CD14-positive monocyte (primary cell): ENCODE data around the gene TAF10. TPM values are rescaled to one million over a fixed set of nuclear protein-coding genes. Genes with fewer than 3 reads are reported as not detected.

Source experiments
- DNase-seq, 3 donors: peaks; one replicate each; pipeline ENCODE4 v3.0.0-alpha.2; 2011 to 2022
- H2AFZ ChIP-seq: 2 replicates; pipeline ENCODE4 v1.6.0; 2012; ENCODE audit warnings: mild to moderate bottlenecking, low read depth, low read length, inconsistent platforms; ENCODE audit not compliant: insufficient read depth, poor library complexity, severe bottlenecking
- H3K27ac ChIP-seq, 2 donors: 1 replicate in 1 of 2; 2 replicates in 1 of 2; pipeline ENCODE4 v1.5.1; 2012 to 2013; ENCODE audit warnings: low read length in 2 of 2, control low read depth in 1 of 2, inconsistent platforms in 1 of 2, low read depth in 1 of 2, mild to moderate bottlenecking in 1 of 2
- H3K27me3 ChIP-seq, 2 donors: one replicate each; pipeline versions ENCODE4 v1.6.0 to v1.6.1; 2011 to 2013; ENCODE audit warnings: low read length in 2 of 2; ENCODE audit not compliant: control insufficient read depth in 2 of 2, insufficient read depth in 2 of 2
- H3K36me3 ChIP-seq, 2 donors: replicated peaks in 1 of 2; 1 replicate in 1 of 2; 2 replicates in 1 of 2; pipeline versions ENCODE4 v1.5.1 to v1.6.1; 2012 to 2013; ENCODE audit warnings: low read length in 2 of 2, control low read depth in 1 of 2, inconsistent platforms in 1 of 2, mild to moderate bottlenecking in 1 of 2; ENCODE audit not compliant: insufficient read depth in 2 of 2, control insufficient read depth in 1 of 2
- H3K4me1 ChIP-seq, 2 donors: 1 replicate in 1 of 2; 2 replicates in 1 of 2; pipeline versions ENCODE4 v1.5.1 to v1.6.1; 2012 to 2013; ENCODE audit warnings: low read length in 2 of 2, control low read depth in 1 of 2, inconsistent platforms in 1 of 2, mild to moderate bottlenecking in 1 of 2, moderate library complexity in 1 of 2; ENCODE audit not compliant: insufficient read depth in 2 of 2, control insufficient read depth in 1 of 2
- H3K4me2 ChIP-seq: replicated peaks from 2 replicates; pipeline ENCODE3; 2012; ENCODE audit warnings: low read length, moderate library complexity, mild to moderate bottlenecking; ENCODE audit not compliant: poor library complexity, severe bottlenecking; ENCODE audit errors: extremely low read depth
- H3K4me3 ChIP-seq, 3 experiments: fragments of 200-600 bp in 1 of 3; sonication (generic) in 1 of 3; replicated peaks in 1 of 3; 1 replicate in 2 of 3; 2 replicates in 1 of 3; pipeline ENCODE4 v1.5.1; 2011 to 2013; ENCODE audit warnings: low read length in 3 of 3, mild to moderate bottlenecking in 3 of 3, control low read depth in 2 of 3, low read depth in 2 of 3, inconsistent platforms in 1 of 3, moderate library complexity in 1 of 3
- H3K79me2 ChIP-seq: 2 replicates; pipeline ENCODE4 v1.6.0; 2012; ENCODE audit warnings: mild to moderate bottlenecking, control low read depth, inconsistent platforms, low read length, moderate library complexity; ENCODE audit not compliant: insufficient read depth
- H3K9ac ChIP-seq: 2 replicates; pipeline ENCODE4 v1.6.0; 2017; ENCODE audit warnings: low read length, mild to moderate bottlenecking; ENCODE audit not compliant: insufficient read depth, poor library complexity, severe bottlenecking
- H3K9me3 ChIP-seq, 2 donors: replicated peaks in 1 of 2; 1 replicate in 1 of 2; 2 replicates in 1 of 2; pipeline versions ENCODE4 v1.5.1 to v1.6.1; 2012 to 2013; ENCODE audit warnings: low read length in 2 of 2, control low read depth in 1 of 2; ENCODE audit not compliant: control insufficient read depth in 1 of 2, insufficient read depth in 1 of 2
- H4K20me1 ChIP-seq: 2 replicates; pipeline ENCODE4 v1.6.0; 2012; ENCODE audit warnings: mild to moderate bottlenecking, low read length, control low read depth, moderate library complexity; ENCODE audit not compliant: insufficient read depth
- H3K27ac Mint-ChIP-seq, 7 donors: one replicate each; pipeline ENCODE4 v1.8.0; 2020; ENCODE audit warnings: mild to moderate bottlenecking in 7 of 7, mixed read lengths in 7 of 7, moderate library complexity in 6 of 7, inconsistent platforms in 2 of 7
- H3K27me3 Mint-ChIP-seq, 3 donors: one replicate each; pipeline ENCODE4 v1.8.0; 2021 to 2022; ENCODE audit warnings: low read depth in 3 of 3, mild to moderate bottlenecking in 3 of 3, mixed read lengths in 3 of 3, moderate library complexity in 3 of 3, inconsistent platforms in 1 of 3
- H3K36me3 Mint-ChIP-seq, 2 donors: one replicate each; pipeline ENCODE4 v1.8.0; 2020; ENCODE audit warnings: mixed read lengths in 2 of 2, inconsistent platforms in 1 of 2, mild to moderate bottlenecking in 1 of 2
- H3K4me1 Mint-ChIP-seq: one replicate; pipeline ENCODE4 v1.8.0; 2020; ENCODE audit warnings: mild to moderate bottlenecking, mixed read lengths
- H3K4me3 Mint-ChIP-seq, 2 donors: one replicate each; pipeline ENCODE4 v1.8.0; 2020; ENCODE audit warnings: mild to moderate bottlenecking in 2 of 2, mixed read lengths in 2 of 2, moderate library complexity in 1 of 2
- H3K9me3 Mint-ChIP-seq, 7 donors: one replicate each; pipeline ENCODE4 v1.8.0; 2020 to 2022; ENCODE audit warnings: mixed read lengths in 7 of 7, mild to moderate bottlenecking in 6 of 7, moderate library complexity in 6 of 7, inconsistent platforms in 2 of 7
- WGBS: methylation state at CpG from one replicate; pipeline ENCODE4 v1.1.5; 2013; ENCODE audit warnings: missing lambda C conversion rate; ENCODE audit not compliant: insufficient coverage; 5-methylcytosine and 5-hydroxymethylcytosine counted together
- intact Hi-C, 2 donors: fragments of 100-400 bp; cut with micrococcal nuclease; formaldehyde crosslinking; loops; one replicate each; pipeline versions ENCODE4 v1.15.0 to v1.15.1; 2023
- polyA plus RNA-seq, 3 donors: library from polyadenylated mRNA; depleted of rRNA in 1 of 3; unstranded in 2 of 3; stranded (reverse) in 1 of 3; fragments of 300-500 nt in 2 of 3; fragments of >200 nt in 1 of 3; fragmentation: Illumina TruSeq in 2 of 3; gene quantifications; 1 replicate in 2 of 3; 2 replicates in 1 of 3; pipeline ENCODE4 v1.2.3, GENCODE V29; 2012 to 2021
- TF ChIP-seq, protein P1 (sequence below): fragments of 200-600 bp; IDR thresholded peaks from one replicate; pipeline ENCODE4 v1.8.0; 2022; ENCODE audit warnings: antibody characterized with exemption, mild to moderate bottlenecking

TAF10 gene
- polyA plus RNA-seq, 3 donors = 137 to 233 (median 232) TPM

DNA sequence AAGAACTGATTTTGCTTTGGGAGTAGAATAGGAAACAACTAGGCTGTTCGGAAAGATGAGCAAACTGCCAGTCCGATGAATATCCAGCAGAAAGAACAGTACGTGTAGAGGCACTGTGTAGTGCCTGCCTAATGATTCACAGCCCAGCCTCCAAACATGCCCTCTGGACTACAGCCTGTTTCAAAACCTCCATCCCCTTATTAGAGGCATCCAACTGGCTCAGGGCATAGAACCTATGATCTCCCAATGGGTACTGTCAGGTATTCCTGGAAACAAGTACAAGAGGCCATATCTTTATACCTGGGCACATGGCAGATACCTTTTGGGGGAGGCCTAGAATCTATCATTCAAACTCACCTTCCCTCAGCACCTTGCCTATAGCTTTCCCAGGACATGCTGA is 13.5 kb downstream of the TAF10 start:
- intact Hi-C loops = no loop called here

DNA sequence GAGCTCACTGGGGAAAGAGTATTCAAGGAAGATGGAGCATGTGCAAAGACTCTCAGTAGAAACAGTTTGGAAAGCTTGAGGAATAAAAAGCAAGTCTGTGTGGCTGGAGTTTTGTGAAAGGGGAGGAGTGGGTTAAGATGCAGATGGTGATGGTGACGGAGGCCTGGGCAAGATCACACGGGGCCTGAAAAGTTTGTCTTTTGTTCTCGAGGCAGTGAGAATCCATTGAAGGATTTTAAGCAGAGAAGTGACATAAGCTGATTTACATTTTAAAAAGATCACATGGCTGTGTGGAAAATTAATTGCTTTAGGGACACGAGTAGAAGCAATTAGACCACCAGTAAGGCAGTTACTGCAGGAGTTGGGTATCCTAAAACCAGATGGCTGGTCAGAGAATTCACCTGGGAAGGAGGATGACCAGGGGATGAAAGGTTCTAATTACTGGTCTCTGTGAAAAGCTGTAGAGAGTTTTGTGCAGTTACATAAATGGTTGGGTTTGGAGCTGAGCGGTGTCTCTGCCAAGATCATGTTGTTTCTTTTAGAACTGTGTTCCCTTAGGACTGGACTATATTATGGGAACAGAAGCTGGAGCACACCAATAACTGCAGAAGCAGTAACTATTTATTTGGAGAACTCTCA is 15.7 kb downstream of the TAF10 start:
- peaks cover 0 to 2% (median 2%) of the 10 kb centered on the region in 3 donors for H3K27me3 Mint-ChIP-seq
- DNase-seq = no peak
- peaks cover 0 to under 1% of the 10 kb centered on the region in 2 donors for H3K4me1 ChIP-seq
- no peak overlapping the region for H3K27ac ChIP-seq
- H3K4me3 ChIP-seq = no peak overlapping the region
- TF ChIP-seq, protein P1, sequence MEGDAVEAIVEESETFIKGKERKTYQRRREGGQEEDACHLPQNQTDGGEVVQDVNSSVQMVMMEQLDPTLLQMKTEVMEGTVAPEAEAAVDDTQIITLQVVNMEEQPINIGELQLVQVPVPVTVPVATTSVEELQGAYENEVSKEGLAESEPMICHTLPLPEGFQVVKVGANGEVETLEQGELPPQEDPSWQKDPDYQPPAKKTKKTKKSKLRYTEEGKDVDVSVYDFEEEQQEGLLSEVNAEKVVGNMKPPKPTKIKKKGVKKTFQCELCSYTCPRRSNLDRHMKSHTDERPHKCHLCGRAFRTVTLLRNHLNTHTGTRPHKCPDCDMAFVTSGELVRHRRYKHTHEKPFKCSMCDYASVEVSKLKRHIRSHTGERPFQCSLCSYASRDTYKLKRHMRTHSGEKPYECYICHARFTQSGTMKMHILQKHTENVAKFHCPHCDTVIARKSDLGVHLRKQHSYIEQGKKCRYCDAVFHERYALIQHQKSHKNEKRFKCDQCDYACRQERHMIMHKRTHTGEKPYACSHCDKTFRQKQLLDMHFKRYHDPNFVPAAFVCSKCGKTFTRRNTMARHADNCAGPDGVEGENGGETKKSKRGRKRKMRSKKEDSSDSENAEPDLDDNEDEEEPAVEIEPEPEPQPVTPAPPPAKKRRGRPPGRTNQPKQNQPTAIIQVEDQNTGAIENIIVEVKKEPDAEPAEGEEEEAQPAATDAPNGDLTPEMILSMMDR = no peak
- H4K20me1 ChIP-seq = peaks cover 29% of the 10 kb centered on the region
- no peak overlapping the region for H2AFZ ChIP-seq
- H3K36me3 Mint-ChIP-seq = peaks cover 80 to 92% of the 10 kb centered on the region in 2 donors
- no peak overlapping the region for H3K27ac Mint-ChIP-seq
- intact Hi-C loops = no loop called here
- H3K36me3 ChIP-seq = peaks cover 82 to 99% of the 10 kb centered on the region in 2 donors
- no peaks in the 10 kb centered on the region for H3K27me3 ChIP-seq
- no peaks in the 10 kb centered on the region for H3K9me3 ChIP-seq
- no peak overlapping the region for H3K4me3 Mint-ChIP-seq
- WGBS = 98% methylated on average over 5 of the region's 5 CpGs
- H3K79me2 ChIP-seq = peaks cover 31% of the 10 kb centered on the region
- H3K4me1 Mint-ChIP-seq = peaks cover 2% of the 10 kb centered on the region
- H3K4me2 ChIP-seq = no peak overlapping the region
- no peak overlapping the region for H3K9ac ChIP-seq
- H3K9me3 Mint-ChIP-seq = no peaks in the 10 kb centered on the region

More for the DNA sequence above, 13.5 kb downstream of the TAF10 start:
- Mint-ChIP-seq H3K4me1 (peaks cover 2% of the 10 kb centered on the region), H3K4me3 (no peak overlapping the region), H3K27me3 (peaks cover 0 to 2% (median 2%) of the 10 kb centered on the region in 3 donors), H3K27ac (peak overlapping the region in 1 of 7 donors; percentile 12), H3K36me3 (peaks cover 65 to 78% of the 10 kb centered on the region in 2 donors), H3K9me3 (peaks cover 0 to 1% (median 0%) of the 10 kb centered on the region in 7 donors)
- Histone ChIP-seq H3K27ac (no peak overlapping the region), H3K27me3 (no peaks in the 10 kb centered on the region), H3K4me3 (no peak overlapping the region), H4K20me1 (peaks cover 36% of the 10 kb centered on the region), H3K9me3 (no peaks in the 10 kb centered on the region), H3K9ac (no peak overlapping the region), H3K36me3 (peaks cover 69 to 81% of the 10 kb centered on the region in 2 donors), H3K4me2 (no peak overlapping the region), H2AFZ (no peak overlapping the region), H3K79me2 (peaks cover 53% of the 10 kb centered on the region), H3K4me1 (peaks cover 15 to 18% of the 10 kb centered on the region in 2 donors)
- peak in 1 of 3 donors; percentile 2 for DNase-seq
- WGBS = 97% methylated on average over 3 of the region's 3 CpGs
- TF ChIP-seq, protein P1 = no peak
